Measurements from ENCODE around the gene PARD3B. TPM values are rescaled to one million over a fixed set of nuclear protein-coding genes. Genes with fewer than 3 reads are reported as not detected.

The PARD3B gene
- total and polyA plus RNA-seq, 2 donors from 2014 or later = 5.3 to 29.6 TPM

GRCh38 chr2:205568620-205569019 is 1023.3 kb downstream of the PARD3B start:
- no peak for TF ChIP-seq CTCF (IDR thresholded peaks at IDR 0.05; ENCODE audit: borderline replicate concordance, extremely low read depth, insufficient read depth)
- no peaks in the 10 kb centered on the region for H3K27me3 ChIP-seq (ENCODE audit: control insufficient read depth, insufficient read depth, low read length)
- FAIRE-seq (no peak), DNase-seq (no peak)
- H3K9ac ChIP-seq (ENCODE audit: low read length in 3 of 3) = no peak overlapping the region
- H3K27ac ChIP-seq (ENCODE audit: low read depth in 2 of 2, low read length in 2 of 2) = no peak overlapping the region
- no peak overlapping the region for H3K4me3 ChIP-seq (ENCODE audit: low read length in 3 of 3)
- no peaks in the 10 kb centered on the region for H3K9me3 ChIP-seq (ENCODE audit: control insufficient read depth in 2 of 3, insufficient read depth in 1 of 3, low read length in 3 of 3)
- no peaks in the 10 kb centered on the region for H3K36me3 ChIP-seq (ENCODE audit: control insufficient read depth in 2 of 3, insufficient read depth in 3 of 3, low read length in 3 of 3)
- no peaks in the 10 kb centered on the region for H3K4me1 ChIP-seq (ENCODE audit: control insufficient read depth in 2 of 3, insufficient read depth in 2 of 3, low read depth in 1 of 3, low read length in 3 of 3)
- intact Hi-C loops (cut with DNase I) = no loop called here

- peaks cover 0 to 1% (median 0%) of the 10 kb centered on the region in 3 donors for H3K9me3 ChIP-seq (ENCODE audit: control insufficient read depth in 2 of 3, insufficient read depth in 1 of 3, low read length in 3 of 3)
- DNase-seq (no peak), FAIRE-seq (no peak)
- H3K36me3 ChIP-seq (ENCODE audit: control insufficient read depth in 2 of 3, insufficient read depth in 3 of 3, low read length in 3 of 3) = no peaks in the 10 kb centered on the region
- H3K4me3 ChIP-seq (ENCODE audit: low read length in 3 of 3) = no peak overlapping the region
- no peak overlapping the region for H3K9ac ChIP-seq (ENCODE audit: low read length in 3 of 3)
- intact Hi-C loops (cut with DNase I) = no loop called here
- TF ChIP-seq CTCF (IDR thresholded peaks at IDR 0.05; ENCODE audit: borderline replicate concordance, extremely low read depth, insufficient read depth) = no peak
- no peak overlapping the region for H3K27ac ChIP-seq (ENCODE audit: low read depth in 2 of 2, low read length in 2 of 2)
- H3K4me1 ChIP-seq (ENCODE audit: control insufficient read depth in 2 of 3, insufficient read depth in 2 of 3, low read depth in 1 of 3, low read length in 3 of 3) = no peaks in the 10 kb centered on the region
- H3K27me3 ChIP-seq (ENCODE audit: control insufficient read depth, insufficient read depth, low read length) = no peaks in the 10 kb centered on the region
Measured at GRCh38 chr2:205570648-205571047, 1025.4 kb downstream of the PARD3B start.

- DNase-seq (no peak), FAIRE-seq (no peak)
- H3K9ac ChIP-seq (ENCODE audit: low read length in 3 of 3) = no peak overlapping the region
- no peaks in the 10 kb centered on the region for H3K4me1 ChIP-seq (ENCODE audit: control insufficient read depth in 2 of 3, insufficient read depth in 2 of 3, low read depth in 1 of 3, low read length in 3 of 3)
- H3K27me3 ChIP-seq (ENCODE audit: control insufficient read depth, insufficient read depth, low read length) = no peaks in the 10 kb centered on the region
- intact Hi-C loops (cut with DNase I) = no loop called here
- H3K9me3 ChIP-seq (ENCODE audit: control insufficient read depth in 2 of 3, insufficient read depth in 1 of 3, low read length in 3 of 3) = peaks cover 0 to 6% (median 0%) of the 10 kb centered on the region in 3 donors
- no peak overlapping the region for H3K27ac ChIP-seq (ENCODE audit: low read depth in 2 of 2, low read length in 2 of 2)
- no peaks in the 10 kb centered on the region for H3K36me3 ChIP-seq (ENCODE audit: control insufficient read depth in 2 of 3, insufficient read depth in 3 of 3, low read length in 3 of 3)
- H3K4me3 ChIP-seq (ENCODE audit: low read length in 3 of 3) = no peak overlapping the region
- no peak for TF ChIP-seq CTCF (IDR thresholded peaks at IDR 0.05; ENCODE audit: borderline replicate concordance, extremely low read depth, insufficient read depth)
Measured at GRCh38 chr2:205571360-205571959, 1026.2 kb downstream of the PARD3B start.

DNA sequence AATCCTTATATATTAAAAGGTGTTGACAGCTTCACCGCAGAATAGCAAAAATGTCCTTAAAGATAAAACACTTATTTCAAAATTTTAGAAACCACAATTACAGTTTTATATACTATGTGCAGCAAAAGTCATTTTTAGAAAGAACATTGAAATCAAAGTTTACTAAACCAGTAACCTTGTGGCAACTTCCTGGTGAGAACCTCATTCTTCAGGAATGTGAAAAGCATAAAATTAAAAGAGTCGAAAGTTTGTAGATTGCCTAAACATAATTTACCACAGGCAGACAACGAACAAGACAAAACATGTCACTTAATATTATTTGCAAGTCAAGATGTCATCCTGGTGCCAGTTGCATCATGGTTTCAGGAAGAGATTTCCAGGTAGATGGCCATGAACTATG is 1028.7 kb downstream of the PARD3B start:
- intact Hi-C loops (cut with DNase I) = no loop called here
- H3K36me3 ChIP-seq (ENCODE audit: control insufficient read depth in 2 of 3, insufficient read depth in 3 of 3, low read length in 3 of 3) = no peaks in the 10 kb centered on the region
- TF ChIP-seq CTCF (IDR thresholded peaks at IDR 0.05; ENCODE audit: borderline replicate concordance, extremely low read depth, insufficient read depth) = no peak
- FAIRE-seq = no peak
- DNase-seq = no peak
- H3K27ac ChIP-seq (ENCODE audit: low read depth in 2 of 2, low read length in 2 of 2) = no peak overlapping the region
- no peaks in the 10 kb centered on the region for H3K27me3 ChIP-seq (ENCODE audit: control insufficient read depth, insufficient read depth, low read length)
- H3K9me3 ChIP-seq (ENCODE audit: control insufficient read depth in 2 of 3, insufficient read depth in 1 of 3, low read length in 3 of 3) = peaks cover 0 to 6% (median 0%) of the 10 kb centered on the region in 3 donors
- H3K9ac ChIP-seq (ENCODE audit: low read length in 3 of 3) = no peak overlapping the region
- H3K4me3 ChIP-seq (ENCODE audit: low read length in 3 of 3) = no peak overlapping the region
- H3K4me1 ChIP-seq (ENCODE audit: control insufficient read depth in 2 of 3, insufficient read depth in 2 of 3, low read depth in 1 of 3, low read length in 3 of 3) = no peaks in the 10 kb centered on the region
